ENCODE measurements around the gene PLXNB2. TPM values are rescaled to one million over a fixed set of nuclear protein-coding genes. Genes with fewer than 3 reads are reported as not detected.

The PLXNB2 gene
- total RNA-seq, 2 experiments from 2014 or later, result 10.9 to 12.0 TPM

DNA sequence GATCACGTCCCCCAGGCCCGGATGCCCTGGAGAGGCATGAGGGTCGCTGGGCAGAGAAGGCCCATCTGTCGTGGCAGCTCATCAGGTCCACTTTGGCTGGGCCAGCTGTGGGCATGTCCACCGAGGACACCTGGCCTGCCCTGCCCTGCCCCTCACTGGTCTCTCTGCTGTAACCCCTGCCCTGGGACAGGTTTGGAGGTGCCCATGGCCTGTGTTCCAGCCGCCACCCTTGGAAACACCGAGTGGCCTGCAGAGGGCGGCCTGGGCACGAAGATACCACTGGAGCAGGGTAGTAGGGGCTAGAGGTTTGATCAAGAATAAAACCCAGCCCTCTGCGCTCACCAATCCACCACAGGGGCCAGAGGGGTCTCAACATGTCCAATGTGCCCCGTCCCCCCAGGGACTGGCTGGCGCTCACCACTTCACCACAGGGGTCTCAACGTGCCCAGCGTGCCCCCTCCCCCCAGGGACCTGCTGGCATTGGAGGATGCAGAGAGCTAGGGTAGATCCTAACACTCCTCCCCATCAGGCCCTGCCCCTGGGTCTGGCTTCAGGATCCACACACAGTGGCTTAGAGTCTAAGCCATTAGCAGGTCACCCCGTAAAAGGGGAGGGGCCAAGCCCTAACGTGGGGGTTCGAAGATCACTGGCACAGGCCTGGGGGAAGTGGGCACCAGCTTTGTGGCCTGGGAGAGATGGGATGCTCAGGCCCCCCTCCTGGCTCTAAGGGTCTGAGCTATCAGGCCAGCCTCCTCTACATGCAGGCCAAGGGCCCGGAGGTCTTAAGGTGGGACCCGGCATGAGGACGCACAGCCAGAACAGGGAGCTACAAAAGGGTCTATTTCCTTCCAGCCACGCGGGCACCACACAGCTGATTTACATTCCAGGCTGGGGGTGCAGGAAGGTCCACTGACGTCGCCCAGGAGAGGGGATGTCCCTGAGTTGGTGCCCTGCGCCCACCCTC is 55.1 kb downstream of the PLXNB2 start:
- POLR2A ChIA-PET, result interaction anchor here (1.4 kb wide), 1 partner anchor 8 kb away, joined by 7 read pairs; the partner anchor contains the start of gene MAPK12
- CTCF ChIA-PET, result interaction anchor here (0.6 to 4.0 kb wide), 19 partner anchors 7 to 273 kb away, joined by 3 to 28 read pairs (median 5); partner anchors contain the start of genes DENND6B, MAPK12, SCO2 and TUBGCP6

DNA sequence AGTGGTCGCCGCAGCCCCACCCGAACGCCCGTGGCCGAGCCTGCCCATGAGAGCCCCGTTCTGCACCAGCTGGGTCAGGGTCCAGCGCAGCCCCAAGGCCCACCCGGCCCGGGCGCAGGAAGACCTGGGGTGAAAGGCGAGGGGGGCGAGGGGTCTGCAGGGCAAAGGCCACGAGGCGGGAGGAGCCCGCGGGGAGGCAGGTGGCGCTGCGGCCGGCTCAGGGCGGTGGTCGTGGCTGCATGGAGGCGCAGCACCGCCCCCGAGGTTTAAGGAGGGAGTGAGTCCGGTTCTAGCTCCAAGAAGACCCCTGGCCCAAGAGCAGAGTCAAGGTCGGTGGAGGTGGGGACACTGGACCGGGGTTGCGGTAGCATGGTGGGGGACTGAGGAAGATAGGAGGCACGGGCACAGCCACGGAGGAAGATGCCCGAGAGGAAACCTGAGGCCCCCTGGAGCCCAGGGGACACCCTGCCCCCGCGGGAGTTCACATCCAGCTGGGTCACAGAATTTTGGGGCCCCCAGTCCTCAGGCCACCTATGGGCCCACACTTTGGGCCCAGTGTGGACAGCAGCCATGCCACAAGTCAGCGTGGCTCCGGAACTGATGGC is 55.9 kb downstream of the PLXNB2 start:
- POLR2A ChIA-PET, result interaction anchor here (0.5 to 1.4 kb wide), 2 partner anchors 9 to 247 kb away, joined by 3 to 7 read pairs; partner anchors contain the start of gene MAPK12
- CTCF ChIA-PET, result interaction anchor here (0.8 to 4.0 kb wide), 14 partner anchors 8 to 386 kb away, joined by 3 to 28 read pairs (median 6); partner anchors contain the start of genes DENND6B, MAPK12 and SCO2

DNA sequence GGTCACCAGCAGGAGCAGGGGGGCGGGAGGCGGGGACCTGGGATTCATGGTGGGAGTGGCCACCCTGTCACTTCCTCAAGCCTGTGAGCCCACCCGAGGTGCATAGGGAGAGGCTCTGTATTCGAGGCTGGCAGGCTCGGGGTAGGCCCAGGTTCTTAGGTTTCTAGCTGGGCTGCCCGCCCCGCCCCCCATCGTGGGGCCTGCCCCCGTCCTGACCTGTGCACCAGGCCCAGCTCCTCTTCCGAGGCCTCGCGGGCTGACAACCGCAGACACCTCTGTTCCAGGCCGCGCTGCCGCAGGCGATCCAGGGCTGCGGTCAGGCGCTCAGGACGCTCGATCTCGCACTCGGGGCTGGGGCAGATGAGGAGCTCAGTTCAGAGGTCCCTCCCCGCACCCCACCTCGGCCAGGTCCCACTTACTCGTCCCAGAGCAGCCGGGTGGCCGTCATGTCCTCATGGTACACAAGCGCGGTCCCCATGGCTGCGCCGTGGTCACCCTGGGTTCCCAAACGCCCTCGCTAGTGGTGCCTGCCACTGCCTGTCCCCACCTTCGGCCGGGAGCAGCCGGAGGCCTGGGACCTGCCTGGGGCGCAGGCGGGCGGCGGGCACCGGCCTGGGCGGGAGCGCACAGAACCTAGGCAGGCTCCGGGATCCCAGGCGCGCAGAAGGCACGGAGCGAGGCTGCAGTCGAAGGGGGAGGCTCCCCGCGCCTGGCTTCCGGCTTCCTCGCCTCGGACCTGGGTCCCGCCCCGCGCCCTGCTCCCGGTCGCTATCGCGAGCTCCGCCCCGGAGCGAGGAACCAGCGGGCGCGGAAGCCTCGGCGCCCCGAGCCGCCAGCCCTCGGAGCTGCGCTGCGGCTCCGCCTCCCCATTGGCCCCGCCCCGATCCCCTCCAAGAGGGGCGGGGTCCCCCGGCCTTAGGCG is 56.6 kb downstream of the PLXNB2 start, which contains the start of gene HDAC10:
Gene HDAC10 (minus strand): TSS at position 711 of the 922 bp plus-strand sequence. CDS start 233 bp downstream, at position 478.
- POLR2A ChIA-PET, result interaction anchor here (0.5 to 1.4 kb wide), 3 partner anchors 10 to 248 kb away, joined by 3 to 7 read pairs (median 6); partner anchors contain the start of gene MAPK12
- CTCF ChIA-PET, result interaction anchor here (0.6 to 4.0 kb wide), 14 partner anchors 9 to 457 kb away, joined by 3 to 28 read pairs (median 6); partner anchors contain the start of genes DENND6B, MAPK12 and SCO2

DNA sequence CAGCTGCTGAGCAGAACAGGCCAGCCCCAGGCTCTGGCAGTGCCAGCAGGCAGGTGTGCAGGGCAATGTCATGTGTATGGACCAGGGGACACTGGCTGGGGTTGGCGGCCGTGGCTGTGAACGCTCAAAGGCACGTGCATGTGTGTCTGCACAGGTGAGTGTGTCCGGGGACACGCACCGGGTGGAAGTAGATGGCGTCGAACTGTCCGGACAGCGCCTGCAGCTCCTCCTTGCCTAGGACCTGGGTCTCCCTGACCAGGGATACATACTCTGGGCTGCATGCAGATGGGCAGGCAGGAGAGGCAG is 57.2 kb downstream of the PLXNB2 start:
- ChIA-PET POLR2A (no interaction called here), CTCF (interaction anchor here (0.6 to 4.0 kb wide), 6 partner anchors 9 to 458 kb away, joined by 3 to 28 read pairs (median 8); partner anchors contain the start of genes DENND6B and SCO2)

DNA sequence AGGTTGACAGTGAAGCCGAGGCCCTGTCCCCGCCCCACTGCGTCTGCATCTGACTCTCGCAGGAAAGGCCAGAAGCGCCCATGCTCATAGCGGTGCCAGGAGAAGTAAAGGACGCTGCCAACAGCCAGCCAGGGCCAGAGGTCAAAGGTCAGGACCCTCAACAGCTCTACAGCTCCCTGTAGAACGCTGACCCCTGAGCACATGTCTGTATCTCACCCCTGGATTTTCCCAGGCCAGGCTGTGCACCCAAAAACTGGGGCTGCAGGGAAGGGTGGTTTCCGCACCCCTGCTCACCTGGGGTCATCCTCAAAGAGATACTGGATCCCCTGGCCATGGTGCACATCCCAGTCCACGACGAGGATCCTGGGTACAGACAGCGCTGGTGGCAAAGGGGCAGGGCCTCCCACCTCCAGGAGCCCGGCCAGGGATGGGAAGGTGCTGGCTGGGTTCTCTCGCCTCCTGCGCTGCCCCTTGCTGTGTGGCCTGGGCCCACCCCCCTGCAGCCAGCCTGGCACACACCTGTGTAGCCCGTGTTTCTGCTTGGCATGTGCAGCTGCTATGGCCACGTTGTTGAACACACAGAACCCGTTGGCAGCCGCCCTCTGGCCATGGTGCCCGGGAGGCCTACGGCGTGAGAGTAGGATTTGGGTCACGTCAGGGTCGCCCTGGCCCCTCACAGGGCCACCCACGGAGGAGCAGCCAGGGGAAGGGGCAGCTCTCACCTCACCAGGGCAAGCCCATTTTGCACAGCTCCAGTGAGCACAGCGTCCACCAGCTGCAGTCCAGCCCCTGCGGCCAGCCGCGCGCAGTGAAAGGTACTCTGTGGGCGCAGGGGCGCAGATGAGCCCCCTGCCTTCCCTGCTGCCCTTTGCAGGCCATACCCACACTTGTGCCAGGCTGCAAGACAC is 57.9 kb downstream of the PLXNB2 start:
- ChIA-PET POLR2A (no interaction called here), CTCF (interaction anchor here (0.6 to 4.0 kb wide), 3 partner anchors 78 to 459 kb away, joined by 3 to 28 read pairs (median 19); partner anchors contain the start of gene DENND6B)

DNA sequence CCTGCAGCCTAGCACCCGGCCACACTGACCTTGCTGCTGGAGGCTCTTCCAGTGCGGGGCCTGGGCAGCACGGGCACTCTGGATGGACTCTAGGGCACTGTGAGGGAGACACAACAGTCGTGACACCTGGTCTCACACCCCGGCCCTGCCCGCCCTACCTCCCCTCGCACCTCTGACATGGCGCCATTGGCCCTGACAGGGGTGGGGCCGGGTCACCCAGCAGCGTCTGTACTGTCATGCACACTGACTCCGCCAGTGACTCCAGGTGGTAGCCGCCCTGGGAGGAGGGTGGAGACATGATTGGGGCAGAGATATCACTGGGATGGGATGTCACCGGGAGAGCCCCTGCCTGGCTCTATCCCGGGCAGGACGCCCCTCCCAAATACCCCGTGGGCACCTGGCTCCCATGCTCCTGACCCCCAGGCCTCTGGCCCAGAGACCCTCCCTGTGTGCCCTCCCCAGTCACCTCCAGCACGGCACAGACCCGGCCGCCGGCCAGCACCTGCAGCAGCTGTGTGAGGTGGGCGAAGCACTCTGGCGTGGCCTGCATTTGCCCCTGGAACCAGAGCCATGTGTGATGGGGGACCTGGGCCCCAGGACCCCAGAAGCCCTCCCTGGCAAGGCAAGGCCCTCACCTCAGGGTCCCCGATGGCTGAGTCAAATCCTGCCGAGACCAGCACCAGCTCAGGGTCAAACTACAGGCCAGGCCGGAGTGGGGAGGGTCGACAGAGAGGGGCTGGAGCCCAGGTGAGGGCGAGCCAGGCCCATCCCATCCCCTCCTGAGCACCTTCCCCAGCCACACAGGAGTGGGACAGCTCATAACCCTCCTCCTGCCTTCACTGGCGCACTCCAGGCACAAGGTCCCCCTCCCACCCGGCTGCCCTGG is 59.0 kb downstream of the PLXNB2 start:
- POLR2A ChIA-PET, result no interaction called here
- CTCF ChIA-PET, result no interaction called here

DNA sequence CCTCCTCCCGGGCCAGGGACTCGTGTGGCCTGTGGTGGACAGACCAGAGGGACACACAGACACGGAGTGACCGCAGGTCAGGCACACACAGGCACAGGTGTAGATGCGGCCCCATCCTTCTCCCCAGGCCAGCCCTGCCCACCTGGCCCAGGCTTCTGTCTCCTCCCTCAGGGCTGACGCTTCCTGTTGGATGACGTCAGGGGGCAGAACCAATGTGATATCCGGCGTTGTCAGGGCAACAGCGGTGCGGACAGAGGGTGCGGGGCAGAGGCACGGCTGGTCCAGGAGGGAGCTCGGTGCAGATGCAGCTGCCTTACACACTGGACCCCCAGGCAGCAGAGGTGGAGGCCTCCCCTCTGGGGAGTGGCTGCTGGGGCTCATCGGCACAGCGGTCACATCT is 59.7 kb downstream of the PLXNB2 start:
- ChIA-PET CTCF (no interaction called here), POLR2A (no interaction called here)

DNA sequence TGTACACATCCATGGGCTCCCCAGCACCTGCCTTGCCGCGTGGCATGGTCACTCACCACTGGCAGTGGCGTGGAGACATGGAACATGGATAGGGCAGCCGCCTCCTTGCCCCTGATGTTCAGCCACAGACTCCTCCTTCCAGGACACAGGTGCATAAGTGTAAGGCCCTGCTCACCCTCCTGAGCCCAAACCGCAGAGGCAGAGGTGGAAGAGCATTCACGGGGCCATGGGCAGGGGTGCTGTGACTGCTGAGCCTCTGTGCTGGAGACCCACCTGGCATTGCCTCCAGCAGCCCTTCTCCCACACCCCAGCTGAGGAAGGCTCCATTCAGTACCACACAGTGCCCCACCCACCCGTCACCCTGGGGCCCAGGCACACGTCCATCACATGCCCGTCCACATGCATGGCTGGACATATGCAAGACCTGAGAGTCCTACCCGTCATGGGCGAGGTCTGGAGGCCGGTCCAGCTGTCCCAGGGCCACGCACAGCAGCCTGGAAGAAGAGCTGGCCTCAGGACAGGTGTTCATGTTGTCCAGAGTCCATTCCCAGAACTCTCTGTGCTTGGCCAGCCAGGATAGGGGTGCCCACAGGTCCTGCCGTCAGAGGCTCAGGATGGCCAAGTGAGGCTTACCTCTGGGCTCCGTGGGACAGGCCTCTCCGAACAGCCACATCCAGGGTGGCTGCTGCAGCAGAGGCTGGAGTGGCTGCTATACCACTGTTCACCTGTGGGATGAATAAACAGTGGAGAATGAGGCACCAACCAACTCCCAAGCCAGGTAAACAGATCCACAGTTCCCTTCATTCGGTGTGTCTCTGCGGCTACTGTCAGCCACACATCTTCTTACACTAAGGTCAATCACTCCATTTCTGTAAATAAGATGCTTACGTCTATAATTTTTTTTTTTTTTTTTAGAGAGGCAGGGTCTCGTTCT is 60.9 kb downstream of the PLXNB2 start:
- ChIA-PET CTCF (interaction anchor here (0.7 to 0.9 kb wide), 2 partner anchors 29 to 252 kb away, joined by 3 read pairs; no protein-coding TSS in a partner anchor), POLR2A (no interaction called here)

DNA sequence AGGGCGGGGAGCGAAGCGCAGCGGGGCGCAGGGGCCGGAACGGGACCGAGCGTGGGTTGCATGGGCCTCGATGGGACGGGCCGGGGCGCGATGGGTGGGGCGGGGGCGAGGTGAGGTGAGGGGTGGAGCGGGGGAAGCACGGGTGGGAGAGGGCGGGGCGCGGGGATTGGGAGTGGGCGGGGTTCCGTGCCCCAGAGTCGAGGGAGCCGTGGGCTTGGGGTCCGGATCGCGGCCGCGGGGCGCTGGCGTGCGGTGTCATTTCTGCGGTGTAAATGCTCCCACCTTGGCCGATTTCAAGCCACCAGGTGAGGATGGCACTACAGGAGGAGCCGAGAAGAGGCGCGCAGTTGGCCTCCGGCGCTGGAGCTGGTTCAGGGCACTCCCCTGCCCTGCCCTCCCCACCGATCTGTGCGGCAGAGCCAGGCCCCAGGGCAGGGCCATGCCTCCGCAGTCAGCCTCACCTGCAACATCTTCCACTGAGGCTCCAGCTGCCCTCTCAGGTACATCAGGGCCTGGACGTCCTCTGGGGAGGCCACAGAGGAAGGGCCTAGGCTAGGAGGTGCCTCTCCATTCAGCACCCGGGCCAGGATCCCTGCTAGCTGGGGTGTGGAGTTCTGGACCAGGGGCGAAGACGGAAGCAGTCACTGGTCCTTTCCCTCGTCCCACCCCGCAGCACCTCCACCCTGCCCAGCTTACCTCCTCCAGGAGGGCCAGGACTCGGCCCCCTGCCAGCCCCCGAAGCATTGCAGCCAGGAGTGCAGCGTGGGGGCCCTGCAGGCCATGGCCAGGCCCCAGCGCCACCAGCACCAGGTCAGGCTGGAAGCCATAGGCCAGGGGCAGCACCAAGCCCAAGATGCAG is 62.0 kb downstream of the PLXNB2 start:
- ChIA-PET CTCF (interaction anchor here (0.7 to 1.0 kb wide), 2 partner anchors 96 to 253 kb away, joined by 3 read pairs; no protein-coding TSS in a partner anchor), POLR2A (interaction anchor here (1.5 kb wide), 1 partner anchor 263 kb away, joined by 8 read pairs; the partner anchor contains the start of genes LMF2 and NCAPH2)

DNA sequence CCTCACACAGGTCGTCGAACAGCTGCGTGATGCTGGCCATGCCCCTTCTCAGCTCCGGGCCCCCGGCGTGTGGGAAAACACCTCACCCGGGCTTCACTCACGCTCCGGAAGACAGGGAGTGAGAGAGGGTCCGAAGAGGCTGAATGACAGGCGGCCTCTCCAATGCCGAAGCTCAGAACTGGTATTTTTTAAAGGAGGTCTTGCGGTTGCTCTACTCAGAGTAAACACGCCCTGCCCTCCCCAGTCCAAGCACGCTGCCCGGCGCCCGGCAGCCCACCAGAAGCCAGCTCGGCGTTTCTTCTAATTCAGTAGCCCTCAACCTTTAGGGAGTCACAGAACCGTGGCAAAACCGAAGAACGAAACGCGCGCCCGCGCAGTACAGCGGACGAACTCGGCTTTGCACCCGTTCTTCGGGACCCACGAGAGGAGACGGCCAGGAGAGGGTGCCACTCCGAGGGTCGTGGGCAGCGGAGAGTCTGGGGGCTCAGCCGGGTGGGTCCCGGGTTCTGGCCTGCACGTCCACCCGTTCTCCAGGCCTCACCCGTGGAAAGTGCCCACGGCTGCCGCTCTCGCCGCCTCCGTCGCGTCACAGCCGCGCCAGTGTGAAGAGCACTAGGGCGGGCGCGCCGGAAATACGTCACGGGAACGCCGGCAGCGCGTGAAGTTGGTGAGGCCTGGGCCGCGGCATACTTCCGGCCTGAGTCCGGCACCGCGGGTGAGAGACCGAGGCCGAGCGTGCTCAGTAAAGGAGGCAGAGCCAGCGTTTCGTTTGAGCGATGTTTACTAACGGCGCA is 62.8 kb downstream of the PLXNB2 start, which contains the start of gene TUBGCP6:
Gene TUBGCP6 (minus strand): TSS at position 604 of the 794 bp plus-strand sequence. CDS start 564 bp downstream, at position 40.
- CTCF ChIA-PET, result interaction anchor here (0.7 to 3.3 kb wide), 9 partner anchors 9 to 306 kb away, joined by 3 to 13 read pairs (median 3); partner anchors contain the start of gene MAPK12
- POLR2A ChIA-PET, result interaction anchor here (0.7 to 1.5 kb wide), 4 partner anchors 263 to 334 kb away, joined by 3 to 8 read pairs (median 4); partner anchors contain the start of genes CPT1B, LMF2, NCAPH2 and TYMP

DNA sequence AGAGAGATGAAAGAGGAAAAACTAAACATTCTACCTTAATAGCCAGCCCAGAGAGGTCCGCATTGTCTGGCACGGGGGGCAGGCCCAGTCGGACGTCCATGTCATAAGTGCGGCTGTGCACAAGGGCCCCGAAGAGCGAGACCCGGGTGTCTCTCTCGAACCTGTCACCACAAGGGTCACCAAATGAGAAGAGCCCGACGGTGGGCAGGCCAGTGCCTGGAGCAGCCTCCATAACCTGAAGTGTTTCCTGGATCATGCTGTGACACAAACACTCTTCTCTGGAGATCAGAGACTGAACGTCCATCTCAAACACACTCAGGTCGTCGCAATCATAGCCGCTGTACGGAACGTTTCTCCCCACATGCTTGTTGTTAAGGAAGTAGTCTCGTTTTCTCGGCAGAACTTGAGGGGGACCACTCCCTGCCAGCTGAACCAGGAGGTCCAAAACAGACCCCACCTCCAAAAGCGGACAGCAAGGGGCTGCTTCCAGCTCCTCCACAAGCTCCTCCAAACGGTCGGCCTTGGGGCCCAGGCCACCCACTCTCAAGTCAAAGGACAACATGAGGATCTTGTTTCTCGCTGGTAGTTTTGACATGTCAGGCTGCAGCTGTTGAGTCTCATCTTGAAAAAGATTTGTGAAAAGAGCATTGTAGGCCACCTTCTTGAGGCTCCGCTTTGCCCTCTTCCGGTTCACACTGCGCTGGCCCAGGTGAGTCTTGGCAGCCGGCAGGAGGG is 63.6 kb downstream of the PLXNB2 start:
- ChIA-PET CTCF (interaction anchor here (0.7 to 3.3 kb wide), 9 partner anchors 9 to 307 kb away, joined by 3 to 13 read pairs (median 3); partner anchors contain the start of gene MAPK12), POLR2A (interaction anchor here (0.7 to 1.5 kb wide), 5 partner anchors 224 to 334 kb away, joined by 3 to 8 read pairs (median 3); partner anchors contain the start of genes CPT1B, LMF2, NCAPH2 and TYMP)

DNA sequence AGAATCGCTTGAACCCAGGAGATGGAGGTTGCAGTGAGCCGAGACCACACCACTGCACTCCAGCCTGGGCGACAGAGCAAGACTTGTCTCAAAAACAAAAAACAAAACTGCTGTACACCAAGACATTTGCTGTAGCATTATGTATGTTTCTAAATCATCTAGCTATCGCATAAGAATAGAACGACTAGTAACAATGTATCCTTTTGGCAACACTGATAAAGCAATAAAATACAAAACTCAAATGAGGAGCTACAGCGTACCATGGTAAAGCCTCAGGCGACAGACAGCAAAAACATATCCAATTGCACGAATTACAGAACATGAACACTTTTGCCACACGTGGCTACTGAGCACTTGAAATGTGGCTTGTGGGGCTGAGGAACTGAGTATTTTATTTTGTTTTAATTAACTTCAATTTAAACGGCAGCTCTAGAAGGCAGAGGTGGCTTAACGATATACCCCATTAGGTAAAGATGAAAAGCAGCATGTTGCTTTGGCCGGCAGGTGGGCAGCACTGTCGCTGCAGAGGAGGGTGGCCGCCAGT is 65.0 kb downstream of the PLXNB2 start:
- CTCF ChIA-PET, result interaction anchor here (0.6 to 3.3 kb wide), 8 partner anchors 9 to 157 kb away, joined by 3 to 13 read pairs (median 4); partner anchors contain the start of gene HDAC10
- POLR2A ChIA-PET, result no interaction called here

Measured in activated CD8-positive, alpha-beta memory T cell treated with anti-CD3 and anti-CD28 coated beads for 36 hours (primary cell).